SK-N-SH (cell line): Measurements from ENCODE around the gene MYO15B.

Experiments
- CHD2 ChIP-seq: fragments of 150-350 bp; IDR thresholded peaks from 2 replicates; pipeline ENCODE4 v1.6.1; 2018; ENCODE audit warnings: low read length; ENCODE audit not compliant: partially characterized antibody
- EP300 ChIP-seq, 2 experiments: IDR thresholded peaks; 2 replicates each; pipeline versions ENCODE4 v1.4.0 to v1.6.1; 2012; ENCODE audit warnings: borderline replicate concordance in 1 of 2, low read depth in 1 of 2, low read length in 1 of 2
- GABPA ChIP-seq: IDR thresholded peaks from 2 replicates; pipeline ENCODE4 v1.4.0; 2012; ENCODE audit warnings: low read depth, mild to moderate bottlenecking
- NRF1 ChIP-seq: IDR thresholded peaks from 2 replicates; pipeline ENCODE4 v1.6.1; 2012; ENCODE audit warnings: low read depth, mild to moderate bottlenecking, low read length
- RAD21 ChIP-seq: IDR thresholded peaks from 2 replicates; pipeline ENCODE4 v1.6.1; 2012; ENCODE audit warnings: mild to moderate bottlenecking, low read length
- RFX5 ChIP-seq: IDR thresholded peaks from 2 replicates; pipeline ENCODE4 v1.6.1; 2012; ENCODE audit warnings: mild to moderate bottlenecking, improper control_type of control experiment, low read length
- TAF1 ChIP-seq: IDR thresholded peaks from 2 replicates; pipeline ENCODE4 v1.6.1; 2012; ENCODE audit warnings: low read depth, mild to moderate bottlenecking, low read length, moderate library complexity, borderline replicate concordance
- TEAD4 ChIP-seq: IDR thresholded peaks from 2 replicates; pipeline ENCODE4 v1.4.0; 2012; ENCODE audit warnings: mild to moderate bottlenecking, borderline replicate concordance; ENCODE audit not compliant: insufficient read depth
- YY1 ChIP-seq: IDR thresholded peaks from 2 replicates; pipeline ENCODE4 v1.4.0; 2012; ENCODE audit warnings: low read depth, mild to moderate bottlenecking
- TF ChIP-seq, protein P1 (sequence below): IDR thresholded peaks from 2 replicates; pipeline ENCODE4 v1.6.1; 2012; ENCODE audit warnings: mild to moderate bottlenecking, low read depth, low read length, moderate library complexity
- TF ChIP-seq, protein P2 (sequence below): IDR thresholded peaks from 2 replicates; pipeline ENCODE4 v1.4.0; 2012; ENCODE audit warnings: low read depth
- TF ChIP-seq, protein P3 (sequence below): fragments of 200-600 bp; sonication (generic); IDR thresholded peaks from 2 replicates; pipeline ENCODE4 v1.6.1; 2017; ENCODE audit warnings: antibody characterized with exemption, mild to moderate bottlenecking, moderate library complexity

DNA sequence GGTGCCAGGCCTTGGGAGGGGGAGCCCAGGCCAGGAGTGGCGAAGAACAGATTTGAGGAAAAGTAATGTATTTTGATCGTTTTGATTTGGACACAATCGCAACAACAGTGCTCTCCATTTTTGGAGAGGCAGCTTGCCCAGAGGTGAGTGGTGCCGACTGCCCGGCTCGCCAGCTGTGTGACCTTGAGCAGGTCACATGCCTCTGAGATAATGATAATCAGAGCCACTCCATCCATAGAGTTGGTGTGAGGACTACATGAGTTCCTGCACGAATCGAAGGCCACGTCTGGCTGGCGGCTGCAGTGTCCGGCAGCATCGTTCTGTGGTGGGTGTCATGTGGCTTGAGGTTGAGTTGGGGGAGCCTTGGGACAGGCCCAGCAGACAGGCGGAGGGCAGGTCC lies 41.4 kb upstream of the MYO15B start:
- TF ChIP-seq, protein P1, sequence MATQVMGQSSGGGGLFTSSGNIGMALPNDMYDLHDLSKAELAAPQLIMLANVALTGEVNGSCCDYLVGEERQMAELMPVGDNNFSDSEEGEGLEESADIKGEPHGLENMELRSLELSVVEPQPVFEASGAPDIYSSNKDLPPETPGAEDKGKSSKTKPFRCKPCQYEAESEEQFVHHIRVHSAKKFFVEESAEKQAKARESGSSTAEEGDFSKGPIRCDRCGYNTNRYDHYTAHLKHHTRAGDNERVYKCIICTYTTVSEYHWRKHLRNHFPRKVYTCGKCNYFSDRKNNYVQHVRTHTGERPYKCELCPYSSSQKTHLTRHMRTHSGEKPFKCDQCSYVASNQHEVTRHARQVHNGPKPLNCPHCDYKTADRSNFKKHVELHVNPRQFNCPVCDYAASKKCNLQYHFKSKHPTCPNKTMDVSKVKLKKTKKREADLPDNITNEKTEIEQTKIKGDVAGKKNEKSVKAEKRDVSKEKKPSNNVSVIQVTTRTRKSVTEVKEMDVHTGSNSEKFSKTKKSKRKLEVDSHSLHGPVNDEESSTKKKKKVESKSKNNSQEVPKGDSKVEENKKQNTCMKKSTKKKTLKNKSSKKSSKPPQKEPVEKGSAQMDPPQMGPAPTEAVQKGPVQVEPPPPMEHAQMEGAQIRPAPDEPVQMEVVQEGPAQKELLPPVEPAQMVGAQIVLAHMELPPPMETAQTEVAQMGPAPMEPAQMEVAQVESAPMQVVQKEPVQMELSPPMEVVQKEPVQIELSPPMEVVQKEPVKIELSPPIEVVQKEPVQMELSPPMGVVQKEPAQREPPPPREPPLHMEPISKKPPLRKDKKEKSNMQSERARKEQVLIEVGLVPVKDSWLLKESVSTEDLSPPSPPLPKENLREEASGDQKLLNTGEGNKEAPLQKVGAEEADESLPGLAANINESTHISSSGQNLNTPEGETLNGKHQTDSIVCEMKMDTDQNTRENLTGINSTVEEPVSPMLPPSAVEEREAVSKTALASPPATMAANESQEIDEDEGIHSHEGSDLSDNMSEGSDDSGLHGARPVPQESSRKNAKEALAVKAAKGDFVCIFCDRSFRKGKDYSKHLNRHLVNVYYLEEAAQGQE, result no peak
- TF ChIP-seq NRF1 (no peak), EP300 (IDR thresholded peaks at IDR 0.05; ENCODE audit: borderline replicate concordance in 1 of 2, low read depth in 1 of 2, low read length in 1 of 2) (no peak), RFX5 (no peak), TAF1 (no peak), GABPA (no peak), YY1 (no peak), RAD21 (no peak), TEAD4 (no peak), CHD2 (no peak)
- TF ChIP-seq, protein P2, sequence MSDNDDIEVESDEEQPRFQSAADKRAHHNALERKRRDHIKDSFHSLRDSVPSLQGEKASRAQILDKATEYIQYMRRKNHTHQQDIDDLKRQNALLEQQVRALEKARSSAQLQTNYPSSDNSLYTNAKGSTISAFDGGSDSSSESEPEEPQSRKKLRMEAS, result no peak
- TF ChIP-seq, protein P3, sequence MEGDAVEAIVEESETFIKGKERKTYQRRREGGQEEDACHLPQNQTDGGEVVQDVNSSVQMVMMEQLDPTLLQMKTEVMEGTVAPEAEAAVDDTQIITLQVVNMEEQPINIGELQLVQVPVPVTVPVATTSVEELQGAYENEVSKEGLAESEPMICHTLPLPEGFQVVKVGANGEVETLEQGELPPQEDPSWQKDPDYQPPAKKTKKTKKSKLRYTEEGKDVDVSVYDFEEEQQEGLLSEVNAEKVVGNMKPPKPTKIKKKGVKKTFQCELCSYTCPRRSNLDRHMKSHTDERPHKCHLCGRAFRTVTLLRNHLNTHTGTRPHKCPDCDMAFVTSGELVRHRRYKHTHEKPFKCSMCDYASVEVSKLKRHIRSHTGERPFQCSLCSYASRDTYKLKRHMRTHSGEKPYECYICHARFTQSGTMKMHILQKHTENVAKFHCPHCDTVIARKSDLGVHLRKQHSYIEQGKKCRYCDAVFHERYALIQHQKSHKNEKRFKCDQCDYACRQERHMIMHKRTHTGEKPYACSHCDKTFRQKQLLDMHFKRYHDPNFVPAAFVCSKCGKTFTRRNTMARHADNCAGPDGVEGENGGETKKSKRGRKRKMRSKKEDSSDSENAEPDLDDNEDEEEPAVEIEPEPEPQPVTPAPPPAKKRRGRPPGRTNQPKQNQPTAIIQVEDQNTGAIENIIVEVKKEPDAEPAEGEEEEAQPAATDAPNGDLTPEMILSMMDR, result no peak
